DMS 273 (cell line): ENCODE measurements around the gene CALN1.
"Not testable (repeated sequence)": the region's sequence is repeated elsewhere in the genome, so short reads cannot be mapped to it uniquely, and the experiment has no call there.

Source experiments
- DNase-seq: peaks from one replicate; lab custom pipeline; 2025; ENCODE audit not compliant: unreplicated experiment; lab: John Stamatoyannopoulos, UW

Gene CALN1

DNA sequence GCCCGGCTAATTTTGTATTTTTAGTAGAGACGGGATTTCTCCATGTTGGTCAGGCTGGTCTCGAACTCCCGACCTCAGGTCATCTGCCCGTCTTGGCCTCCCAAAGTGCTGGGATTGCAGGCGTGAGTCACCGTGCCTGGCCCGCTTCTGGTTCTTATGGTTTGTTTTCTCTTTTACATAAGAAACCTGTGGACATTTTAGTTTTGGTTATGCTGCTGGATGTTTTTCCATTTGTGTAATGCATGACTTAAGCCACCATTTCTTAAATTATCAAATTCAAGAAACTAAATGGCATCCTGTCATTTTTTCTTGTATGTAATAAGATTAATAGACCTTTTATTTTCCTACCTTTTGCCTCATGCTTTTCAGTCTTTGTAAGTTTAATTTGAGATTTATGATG lies 589.7 kb downstream of the CALN1 start:
- not testable (repeated sequence) for DNase-seq

DNA sequence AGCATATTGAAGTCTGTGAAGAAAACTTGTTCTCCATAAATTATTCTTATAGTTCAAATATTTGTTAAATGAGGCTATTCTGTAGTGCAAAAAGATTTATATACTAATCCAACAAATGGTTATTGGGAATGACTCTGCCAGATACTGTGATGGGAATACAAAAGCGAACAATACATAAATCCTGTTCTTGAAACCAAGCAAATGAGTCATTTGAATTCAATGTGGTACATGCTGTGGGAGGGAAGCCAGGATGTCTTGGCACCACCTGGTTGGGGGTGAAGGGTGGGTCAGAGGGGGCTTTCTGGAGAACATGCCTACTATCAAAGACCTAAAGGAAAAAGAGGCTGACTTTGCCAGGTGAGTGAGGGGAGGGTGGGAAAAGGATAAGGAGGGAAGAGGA lies 594.2 kb downstream of the CALN1 start:
- no peak for DNase-seq

DNA sequence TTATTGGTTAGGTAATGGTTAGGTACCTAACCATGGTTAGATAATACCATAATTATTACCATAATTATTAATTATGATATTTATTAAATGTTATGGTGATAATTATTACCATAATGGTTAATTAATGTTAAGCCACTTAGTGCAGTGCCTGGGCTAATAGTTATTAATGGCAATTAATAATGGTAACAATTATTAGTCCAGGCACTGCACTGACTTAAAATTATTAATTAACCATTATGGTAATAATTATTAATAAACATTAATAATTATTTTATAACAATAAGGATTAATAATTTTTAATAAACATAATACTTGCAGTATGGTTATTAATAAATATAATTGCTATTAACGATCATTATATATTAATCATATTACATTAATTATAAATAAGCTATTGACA lies 604.0 kb downstream of the CALN1 start:
- no peak for DNase-seq

DNA sequence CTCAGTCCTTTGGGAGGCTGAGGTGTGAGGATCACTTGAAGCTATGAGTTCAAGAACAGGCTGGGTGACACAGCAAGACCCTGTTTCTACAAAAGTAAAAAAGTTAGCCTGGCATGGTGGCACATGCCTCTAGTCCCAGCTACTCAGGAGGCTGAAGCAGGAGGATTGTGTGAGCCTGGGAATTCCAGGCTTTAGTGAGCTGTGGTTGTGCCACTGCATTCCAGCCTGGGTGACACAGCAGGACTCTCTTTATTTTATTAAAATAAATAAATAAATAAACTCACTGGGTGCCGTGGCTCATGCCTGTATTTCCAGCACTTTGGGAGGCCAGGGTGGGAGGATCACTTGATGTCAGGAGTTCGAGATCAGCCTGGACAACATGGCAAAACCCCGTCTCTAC lies 607.9 kb downstream of the CALN1 start:
- no peak for DNase-seq

DNA sequence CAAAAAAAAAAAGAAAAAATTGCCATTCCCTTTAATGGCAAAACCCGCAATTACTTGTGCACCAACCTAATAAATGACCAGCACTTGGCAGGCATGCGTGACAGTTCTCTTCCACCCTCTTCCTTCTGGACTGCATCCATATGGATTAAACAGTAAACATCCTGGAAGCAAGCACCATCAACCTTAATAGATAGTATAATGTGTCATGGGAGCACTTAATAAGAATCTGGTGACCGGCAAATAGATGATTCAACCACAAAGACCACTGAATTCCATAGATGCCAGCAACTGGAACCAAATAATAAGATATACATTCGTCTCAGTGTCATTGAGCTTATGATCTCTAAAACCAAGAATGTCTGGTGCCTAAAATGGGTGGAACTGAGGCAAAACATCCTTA lies 610.2 kb downstream of the CALN1 start:
- no peak for DNase-seq

DNA sequence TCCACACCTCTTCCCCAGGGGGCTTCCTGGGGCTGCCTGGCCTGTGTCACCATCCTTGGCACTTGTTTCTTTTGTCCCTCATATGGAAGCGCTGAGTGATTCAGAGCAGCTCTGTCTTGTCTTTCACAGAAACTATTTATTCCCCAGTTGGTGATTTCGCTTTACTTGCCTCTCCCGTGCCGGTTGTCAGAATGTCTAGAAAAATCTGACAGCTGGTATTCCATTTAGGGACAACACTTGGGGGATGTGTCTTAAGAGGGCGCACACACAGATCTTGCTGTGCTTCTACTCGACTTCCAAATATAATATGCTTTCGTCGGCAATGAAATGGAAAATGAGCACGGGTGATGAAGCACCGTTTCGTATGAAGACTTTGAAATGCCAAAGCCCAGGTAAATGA lies 611.8 kb downstream of the CALN1 start:
- no peak for DNase-seq

DNA sequence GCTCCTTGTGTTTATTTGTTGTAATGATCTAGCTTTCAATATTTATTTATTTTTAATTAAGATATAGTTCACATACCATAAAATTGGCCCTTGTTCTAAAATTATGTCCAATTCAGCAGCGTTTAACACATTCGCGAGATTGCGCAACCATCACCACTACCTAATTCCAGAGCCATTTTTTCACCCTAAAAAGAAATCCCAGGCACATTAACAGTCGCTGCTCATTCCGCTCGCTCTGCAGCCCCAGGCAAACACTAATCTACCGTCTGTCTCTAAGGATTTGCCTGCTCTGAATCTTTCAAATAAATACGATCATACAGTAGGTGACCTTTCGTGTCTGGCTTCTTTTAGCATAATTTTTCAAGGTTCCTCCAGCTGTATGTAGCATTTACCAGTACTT lies 616.7 kb downstream of the CALN1 start:
- DNase-seq, result no peak

DNA sequence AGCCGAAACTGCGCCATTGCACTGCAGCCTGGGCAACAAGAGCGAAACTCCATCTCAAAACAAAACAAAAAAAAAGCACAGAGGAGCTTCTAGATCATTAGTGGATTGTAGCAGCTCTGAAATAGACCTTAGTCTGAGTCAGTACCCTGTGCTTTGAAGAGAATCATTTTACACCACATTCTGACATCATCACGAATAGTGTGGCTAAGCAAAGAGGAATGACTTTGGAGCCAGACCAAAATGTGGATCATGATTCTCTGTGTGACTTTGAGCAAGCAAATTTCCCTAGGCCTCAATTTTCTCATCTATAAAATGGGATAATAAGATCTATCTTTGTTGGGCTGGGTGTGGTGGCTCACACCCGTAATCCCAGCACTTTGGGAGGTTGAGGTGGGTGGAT lies 618.9 kb downstream of the CALN1 start:
- no peak for DNase-seq

DNA sequence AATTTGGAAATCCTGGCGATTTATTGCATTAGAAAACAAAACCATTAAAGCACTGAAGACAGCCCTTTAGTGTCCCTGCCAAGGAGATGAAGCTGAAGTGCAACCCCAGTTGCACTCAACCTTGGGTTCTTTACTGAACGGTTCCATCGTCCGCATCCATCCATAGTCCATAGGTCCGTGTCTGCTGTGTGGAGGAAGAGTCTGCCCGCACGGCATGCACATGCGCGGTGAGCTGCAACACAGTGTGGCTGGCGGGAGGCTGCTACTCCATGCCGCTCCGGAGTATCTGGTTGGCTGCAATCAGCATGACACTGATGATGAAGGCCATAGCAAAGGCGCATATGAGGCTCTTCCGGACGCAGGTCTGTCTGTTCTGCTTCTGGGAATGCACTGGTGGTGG lies 624.6 kb downstream of the CALN1 start:
- peak; percentile 69 for DNase-seq

DNA sequence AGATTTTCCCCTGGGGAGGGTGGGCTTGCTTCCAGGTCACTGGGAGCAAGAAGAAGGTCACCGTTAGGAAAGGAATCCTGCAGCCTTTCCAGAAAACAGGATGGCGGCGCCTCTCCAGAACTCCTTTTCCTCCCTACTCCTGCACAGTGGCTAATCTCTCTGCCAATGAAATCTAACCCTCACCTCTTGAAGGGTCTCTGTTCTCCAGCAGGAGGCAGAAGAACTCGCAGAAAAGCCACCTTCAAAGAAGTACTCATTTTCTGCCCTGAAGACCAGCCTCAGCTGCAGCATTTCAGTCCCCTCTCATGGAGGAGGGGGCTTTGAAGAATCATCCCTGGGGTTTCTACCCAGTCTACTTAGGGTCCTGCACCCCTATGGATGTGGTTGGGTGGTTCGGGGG lies 626.9 kb downstream of the CALN1 start:
- DNase-seq, result no peak

DNA sequence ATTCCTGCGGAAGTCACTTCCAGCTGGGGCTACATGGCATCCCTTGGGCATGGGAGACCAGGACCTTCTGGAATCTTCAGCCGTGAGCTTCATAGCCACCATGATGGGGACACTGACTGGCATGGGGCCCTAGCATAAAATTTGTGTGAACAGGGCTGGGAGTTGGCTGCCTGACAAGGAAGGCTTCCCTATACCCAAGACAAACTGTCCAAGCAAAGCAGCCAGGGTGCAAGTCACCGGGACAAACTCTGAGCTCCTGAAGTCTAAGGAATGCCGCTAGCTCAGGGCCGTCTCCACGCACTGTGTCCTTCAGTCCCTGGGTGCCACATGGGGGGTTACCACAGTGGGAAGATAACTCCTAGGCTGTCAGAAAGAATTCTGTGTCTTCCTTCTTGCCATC lies 627.4 kb downstream of the CALN1 start:
- DNase-seq, result no peak

DNA sequence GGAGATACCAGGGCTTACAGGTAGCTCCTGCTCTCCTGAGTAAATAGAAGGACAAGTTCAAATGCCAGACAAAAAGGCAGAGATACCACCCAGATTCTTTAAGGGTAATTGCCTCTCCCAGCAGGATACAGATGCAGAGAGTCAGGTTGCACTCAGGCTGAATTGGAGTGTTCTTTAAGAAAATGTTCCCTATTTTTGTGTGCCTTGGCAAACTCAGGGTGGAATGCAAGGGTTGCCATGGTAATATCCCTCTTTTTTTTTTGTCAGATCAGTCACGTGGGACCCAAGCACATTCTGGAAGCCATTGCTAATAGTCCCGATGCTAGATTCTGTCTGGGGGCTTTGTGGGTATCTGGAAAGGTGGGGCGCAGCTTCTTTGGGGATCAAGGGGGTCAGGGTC lies 628.0 kb downstream of the CALN1 start:
- no peak for DNase-seq

DNA sequence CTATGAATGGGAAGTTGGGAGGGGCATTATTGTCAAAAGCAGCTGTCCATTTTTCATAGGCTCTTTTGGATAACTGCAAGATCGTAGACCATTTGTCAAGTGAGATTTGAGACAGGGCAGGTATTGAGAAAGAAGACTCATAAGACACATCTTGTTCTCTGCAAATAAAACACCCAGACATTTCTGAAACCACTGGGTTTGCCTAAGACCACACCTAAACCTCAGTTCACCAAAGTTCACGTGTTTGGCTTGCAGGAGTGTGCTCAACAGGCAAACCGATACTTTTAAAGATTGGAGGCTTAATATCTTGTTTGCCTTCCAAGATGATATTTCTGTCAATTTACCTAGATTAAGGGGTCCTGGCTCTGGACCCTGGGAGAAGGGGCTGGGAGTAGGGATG lies 628.4 kb downstream of the CALN1 start:
- no peak for DNase-seq

DNA sequence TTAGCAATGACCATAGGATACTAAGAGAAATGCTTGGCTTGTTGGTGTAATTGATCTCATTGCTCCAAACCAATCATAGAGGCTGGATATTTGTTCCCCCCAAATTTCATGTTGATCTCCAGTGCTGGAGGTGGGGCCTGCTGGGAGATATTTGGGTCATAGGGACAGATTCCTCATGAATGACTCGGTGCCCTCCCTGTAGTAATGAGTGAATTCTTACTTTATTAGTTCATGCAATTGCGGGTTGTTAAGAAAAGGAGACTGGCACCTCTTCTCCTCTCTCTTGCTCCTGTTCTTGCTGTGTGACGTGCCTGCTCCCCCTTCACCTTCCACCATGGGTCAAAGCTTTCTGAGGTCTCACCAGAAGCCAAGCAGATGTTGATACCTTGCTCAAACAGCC lies 630.1 kb downstream of the CALN1 start:
- DNase-seq, result no peak

DNA sequence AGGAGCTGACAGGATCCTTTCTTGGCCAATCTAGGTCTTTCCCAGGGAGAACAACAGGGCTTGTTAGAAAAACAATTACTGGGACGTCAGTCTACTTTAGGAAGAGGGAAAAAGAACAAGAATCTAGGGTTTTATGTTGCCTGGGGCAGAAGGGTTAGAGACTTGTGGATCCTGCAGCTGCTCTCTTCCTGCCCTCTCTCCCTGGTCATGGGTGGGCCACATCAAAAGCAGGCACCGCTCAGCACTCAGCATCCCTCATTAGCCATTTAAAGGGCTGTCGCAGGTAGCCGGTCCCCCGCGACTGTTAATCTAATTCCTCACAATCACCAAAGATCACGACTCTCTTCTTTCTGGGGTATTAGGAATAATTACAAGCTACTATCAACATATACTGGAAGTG lies 631.9 kb downstream of the CALN1 start:
- DNase-seq, result no peak

DNA sequence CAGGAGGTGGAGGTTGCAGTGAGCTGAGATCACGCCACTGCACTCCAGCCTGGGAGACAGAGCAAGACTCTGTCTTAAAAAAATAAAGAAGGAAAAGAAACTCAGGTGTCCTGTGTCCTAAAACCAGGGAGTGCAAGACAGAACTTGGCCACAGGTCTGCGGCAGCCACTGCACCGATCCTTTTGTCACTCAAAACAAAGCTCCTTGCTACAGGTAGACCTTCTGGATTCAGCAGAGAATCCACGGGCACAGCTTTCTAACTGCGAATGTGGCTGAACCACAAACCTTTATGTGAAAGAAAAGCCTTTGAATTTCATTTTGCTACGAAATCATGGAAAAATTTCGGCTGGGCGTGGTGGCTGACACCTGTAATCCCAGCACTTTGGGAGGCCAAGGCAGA lies 634.9 kb downstream of the CALN1 start:
- no peak for DNase-seq

DNA sequence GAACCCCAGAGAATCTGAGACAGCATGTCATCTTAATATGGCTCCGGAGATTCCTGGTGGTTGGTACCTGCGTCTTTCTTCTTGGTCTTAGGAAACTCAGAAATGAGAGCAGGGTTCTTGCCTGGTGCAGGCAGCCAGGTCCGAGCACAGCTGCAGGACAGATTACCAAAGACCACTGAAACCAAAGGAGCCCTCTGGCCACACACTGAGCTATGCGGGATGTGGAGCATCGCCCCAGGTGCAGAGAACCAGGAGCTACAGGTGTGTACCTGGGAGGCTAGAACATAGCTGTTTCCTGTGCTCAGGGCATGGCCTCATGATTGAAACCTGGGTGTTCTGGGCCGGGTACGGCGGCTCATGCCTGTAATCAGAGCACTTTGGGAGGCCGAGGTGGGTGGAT lies 635.4 kb downstream of the CALN1 start:
- no peak for DNase-seq

DNA sequence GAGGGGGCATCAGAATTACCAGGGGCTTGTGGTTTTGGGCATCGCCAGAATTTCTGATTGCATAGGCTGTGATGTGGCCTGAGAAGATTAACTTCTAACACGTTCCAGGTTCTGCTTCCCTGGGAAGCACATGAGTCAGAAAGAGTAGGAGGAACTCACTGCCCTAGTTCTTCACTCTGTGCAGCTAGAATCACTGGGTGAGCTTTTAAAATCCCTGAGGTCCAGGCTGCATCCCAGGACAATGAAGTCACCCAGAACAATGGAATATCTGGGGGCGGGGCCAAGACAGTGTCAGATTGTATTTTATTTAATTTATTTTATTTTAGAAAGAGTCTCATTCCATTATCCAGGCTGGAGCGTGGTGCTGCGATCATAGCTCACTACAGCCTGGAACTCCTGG lies 636.5 kb downstream of the CALN1 start:
- no peak for DNase-seq

DNA sequence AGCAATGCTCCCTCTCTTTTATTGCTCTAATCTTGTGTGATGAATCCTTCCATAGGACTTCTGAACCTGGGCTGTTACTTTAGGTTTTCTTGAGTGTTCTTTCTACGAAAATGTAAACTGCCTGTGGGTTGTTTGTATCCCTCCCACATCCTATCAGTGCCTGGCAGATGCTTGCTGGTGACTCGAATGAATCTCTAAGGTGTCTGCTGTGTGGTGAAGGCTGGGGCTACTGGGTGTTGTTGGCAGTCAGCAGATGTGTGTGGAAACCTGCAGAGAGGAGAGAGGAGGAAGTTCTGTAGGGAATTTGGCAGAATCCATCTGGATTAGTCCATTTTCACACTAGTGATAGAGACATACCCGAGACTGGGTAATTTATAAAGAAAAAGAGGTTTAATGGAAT lies 639.4 kb downstream of the CALN1 start:
- DNase-seq, result no peak

DNA sequence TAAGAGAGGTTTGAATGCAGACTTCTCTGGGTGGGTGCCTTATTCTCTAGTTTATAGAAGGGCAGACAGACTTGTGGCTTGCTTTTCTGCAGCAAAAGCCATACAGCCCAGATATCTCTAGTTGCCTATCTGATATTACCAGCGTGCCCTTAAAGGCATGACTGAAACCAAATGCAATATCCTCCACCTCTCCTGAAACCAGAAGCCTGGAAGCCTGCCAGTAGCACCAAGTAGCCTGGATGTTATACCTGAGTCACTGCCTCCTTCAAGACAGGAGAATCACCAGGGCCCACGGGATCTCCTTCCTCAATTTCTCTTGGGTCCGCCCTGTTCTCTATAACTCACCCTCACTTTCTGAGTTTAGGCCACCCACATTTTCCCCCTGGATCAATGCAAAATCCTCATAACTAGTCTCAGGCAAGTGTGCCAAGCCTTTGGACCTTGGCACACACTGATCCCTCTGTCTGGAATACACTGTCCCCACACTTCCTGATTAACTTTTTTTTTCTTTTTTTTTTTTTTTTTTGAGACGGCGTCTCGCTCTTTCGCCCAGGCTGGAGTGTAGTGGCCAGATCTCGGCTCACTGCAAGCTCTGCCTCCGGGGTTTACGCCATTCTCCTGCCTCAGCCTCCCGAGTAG lies 641.8 kb downstream of the CALN1 start:
- peak; percentile 39 for DNase-seq

DNA sequence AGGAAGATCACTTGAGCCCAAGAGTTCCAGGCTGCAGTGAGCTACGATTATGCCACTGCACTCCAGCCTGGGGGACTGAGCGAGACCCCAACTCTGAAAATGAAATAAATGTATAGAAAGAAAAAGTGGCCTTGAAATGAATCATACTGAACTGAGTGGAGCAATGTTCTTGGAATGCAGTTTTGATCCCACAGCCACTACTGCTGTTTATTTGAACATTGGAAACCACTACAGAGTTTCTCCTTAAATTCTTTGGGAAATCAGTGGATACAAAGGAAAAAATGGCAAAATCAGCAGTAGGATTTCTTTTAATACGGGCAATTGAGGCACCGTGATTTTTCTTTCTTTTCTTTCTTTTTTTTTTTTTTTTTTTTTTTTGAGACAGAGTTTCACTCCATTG lies 642.8 kb downstream of the CALN1 start:
- DNase-seq, result no peak

DNA sequence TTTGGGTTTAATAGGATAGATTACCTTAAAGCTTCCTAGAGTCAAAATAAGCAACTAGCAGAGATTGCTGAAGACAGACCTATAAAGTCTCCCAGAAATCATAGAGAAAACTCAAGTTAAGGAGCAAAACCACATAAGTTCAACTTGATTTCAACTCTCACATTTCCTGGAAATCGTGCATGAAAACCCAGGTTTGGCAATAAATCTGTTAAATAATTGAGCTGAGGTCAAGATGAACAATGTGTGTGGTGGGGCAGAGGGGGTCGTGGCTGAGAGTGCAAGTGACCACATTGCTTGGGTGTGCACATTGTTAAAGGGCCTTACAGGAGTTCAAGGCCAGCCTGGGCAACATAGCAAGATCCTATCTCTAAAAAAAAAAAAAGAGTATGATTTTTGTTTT lies 643.7 kb downstream of the CALN1 start:
- DNase-seq, result no peak

DNA sequence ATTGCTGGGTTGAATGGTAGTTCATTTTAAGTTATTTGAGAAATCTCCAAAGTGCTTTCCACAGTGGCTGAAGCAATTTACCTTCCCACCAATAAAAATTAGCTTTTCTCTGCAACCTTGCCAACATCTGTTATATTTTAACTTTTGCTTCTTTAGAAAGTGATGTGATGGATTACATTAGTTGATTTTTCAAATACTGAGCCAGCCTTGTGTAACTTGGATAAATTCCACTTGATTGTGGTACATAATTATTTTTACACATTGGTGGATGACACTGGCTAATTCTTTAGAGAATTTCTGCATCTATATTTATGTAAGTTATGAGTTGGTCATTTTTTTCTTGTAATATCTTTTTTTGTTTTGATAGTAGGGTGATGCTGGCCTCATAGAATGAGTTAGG lies 646.1 kb downstream of the CALN1 start:
- DNase-seq, result no peak

DNA sequence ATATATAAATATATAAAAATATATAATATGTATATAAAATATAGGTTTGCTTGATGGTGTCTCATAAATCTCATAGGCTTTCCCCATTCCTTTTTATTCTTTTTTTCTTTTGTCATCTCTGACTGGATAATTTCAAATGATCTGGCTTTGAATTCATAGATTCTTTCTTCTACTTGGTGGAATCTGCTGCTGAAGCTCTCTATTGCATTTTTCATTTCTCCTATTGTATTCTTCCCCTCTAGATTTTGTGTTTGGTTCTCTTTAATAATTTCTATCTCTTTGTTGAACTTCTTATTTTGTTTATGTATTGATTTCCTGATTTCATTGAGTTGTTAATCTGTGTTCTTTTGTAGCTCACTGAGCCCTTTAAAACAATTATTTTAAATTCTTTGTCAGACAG lies 650.8 kb downstream of the CALN1 start:
- DNase-seq, result peak; percentile 20
